ENCODE data around the gene C5AR1. TPM values are rescaled to one million over a fixed set of nuclear protein-coding genes. Genes with fewer than 3 reads are reported as not detected.
A peak's percentile ranks its signal among the peaks of the same experiment; 100 is the strongest.
"Not testable (repeated sequence)": the region's sequence is repeated elsewhere in the genome, so short reads cannot be mapped to it uniquely, and the experiment has no call there.

C5AR1 gene
- total RNA-seq, 6 donors from 2014 or later, result 20.3 to 87.3 (median 45.1) TPM

- TF ChIP-seq POLR2AphosphoS5 (IDR thresholded peaks at IDR 0.05) (no peak), CTCF (IDR thresholded peaks at IDR 0.05) (peak; percentile 66 to 96 (median 80)), EP300 (IDR thresholded peaks at IDR 0.05) (no peak)
- ATAC-seq (ENCODE audit: low FRiP score in 2 of 2) (peak in 1 of 2 donors; percentile 70), DNase-seq (no peak)
- peaks cover 0 to 6% (median under 1%) of the 10 kb centered on the region in 4 donors for H3K4me1 ChIP-seq
- H3K4me3 ChIP-seq, result no peak overlapping the region
- no peaks in the 10 kb centered on the region for H3K36me3 ChIP-seq
- 31% methylated on average over 9 of the region's 9 CpGs for WGBS, 2 donors
- H3K27me3 ChIP-seq, result no peaks in the 10 kb centered on the region
- no peak overlapping the region for H3K27ac ChIP-seq
- H3K9me3 ChIP-seq, result no peaks in the 10 kb centered on the region
These were observed 25.2 kb upstream of the C5AR1 start for GRCh38 chr19:47284324-47284899.

GRCh38 chr19:47296036-47296435 is 13.6 kb upstream of the C5AR1 start:
- peak; percentile 70 to 82 (median 80) for TF ChIP-seq CTCF (IDR thresholded peaks at IDR 0.05)
- no peak for TF ChIP-seq EP300 (IDR thresholded peaks at IDR 0.05)
- Histone ChIP-seq H3K9me3 (no peaks in the 10 kb centered on the region), H3K27me3 (no peaks in the 10 kb centered on the region), H3K27ac (no peak overlapping the region), H3K4me1 (peaks cover 0 to 6% (median 0%) of the 10 kb centered on the region in 4 donors), H3K36me3 (peaks cover 0 to 5% (median 0%) of the 10 kb centered on the region in 4 donors), H3K4me3 (no peak overlapping the region)
- ATAC-seq (ENCODE audit: low FRiP score in 2 of 2) (peak; percentile 89), DNase-seq (peak in 1 of 2 donors; percentile 83)
- WGBS, 2 donors, result 15 to 18% methylated on average over 11 to 12 of the region's 12 CpGs

- peaks cover 3 to 13% (median 8%) of the 10 kb centered on the region in 4 donors for H3K4me1 ChIP-seq
- not testable (repeated sequence) for H3K4me3 ChIP-seq; H3K9me3 ChIP-seq; ATAC-seq (ENCODE audit: low FRiP score in 2 of 2); H3K27ac ChIP-seq; DNase-seq; H3K36me3 ChIP-seq; H3K27me3 ChIP-seq
- 89 to 90% methylated on average over 14 of the region's 14 CpGs for WGBS, 2 donors
These were observed 8.8 kb upstream of the C5AR1 start for GRCh38 chr19:47300867-47301266.

GRCh38 chr19:47302249-47302648 is 7.4 kb upstream of the C5AR1 start:
- WGBS, 2 donors, result 79 to 83% methylated on average over 10 of the region's 10 CpGs
- Histone ChIP-seq H3K27ac (no peak overlapping the region), H3K9me3 (no peaks in the 10 kb centered on the region), H3K36me3 (no peaks in the 10 kb centered on the region), H3K4me1 (peaks cover 3 to 8% (median 7%) of the 10 kb centered on the region in 4 donors), H3K27me3 (no peaks in the 10 kb centered on the region), H3K4me3 (no peak overlapping the region)
- TF ChIP-seq POLR2AphosphoS5 (IDR thresholded peaks at IDR 0.05) (no peak), EP300 (IDR thresholded peaks at IDR 0.05) (no peak), POLR2A (IDR thresholded peaks at IDR 0.05) (no peak), CTCF (IDR thresholded peaks at IDR 0.05) (no peak)
- ATAC-seq (ENCODE audit: low FRiP score in 2 of 2) (no peak), DNase-seq (no peak)

- H3K4me3 ChIP-seq, result no peak overlapping the region
- no peaks in the 10 kb centered on the region for H3K9me3 ChIP-seq
- TF ChIP-seq EP300 (IDR thresholded peaks at IDR 0.05) (no peak), POLR2A (IDR thresholded peaks at IDR 0.05) (no peak), CTCF (IDR thresholded peaks at IDR 0.05) (no peak), POLR2AphosphoS5 (IDR thresholded peaks at IDR 0.05) (no peak)
- no peaks in the 10 kb centered on the region for H3K27me3 ChIP-seq
- peaks cover 3 to 11% (median 9%) of the 10 kb centered on the region in 4 donors for H3K4me1 ChIP-seq
- H3K36me3 ChIP-seq, result no peaks in the 10 kb centered on the region
- no peak for ATAC-seq (ENCODE audit: low FRiP score in 2 of 2)
- no peak overlapping the region for H3K27ac ChIP-seq
- DNase-seq, result no peak
- 57 to 66% methylated on average over 6 of the region's 6 CpGs for WGBS, 2 donors
These were observed 5.7 kb upstream of the C5AR1 start for GRCh38 chr19:47303966-47304365.

Data from upper lobe of left lung (tissue), 6 donors.